Upper lobe of left lung (tissue), 4 donors: Measurements from ENCODE around the gene CDC42SE1.

Source experiments
- CTCF ChIP-seq, 6 experiments: fragments of 450-650 bp in 4 of 6; fragments of 200-600 bp in 2 of 6; sonication (generic) in 2 of 6; IDR thresholded peaks; one replicate each; pipeline ENCODE4 v1.5.1; 2016 to 2019; ENCODE audit warnings: antibody characterized with exemption in 6 of 6
- POLR2A ChIP-seq, 4 donors: fragments of 450-650 bp; IDR thresholded peaks; one replicate each; pipeline ENCODE4 v1.5.1; 2016 to 2017; ENCODE audit warnings: antibody characterized with exemption in 4 of 4, mild to moderate bottlenecking in 2 of 4

DNA sequence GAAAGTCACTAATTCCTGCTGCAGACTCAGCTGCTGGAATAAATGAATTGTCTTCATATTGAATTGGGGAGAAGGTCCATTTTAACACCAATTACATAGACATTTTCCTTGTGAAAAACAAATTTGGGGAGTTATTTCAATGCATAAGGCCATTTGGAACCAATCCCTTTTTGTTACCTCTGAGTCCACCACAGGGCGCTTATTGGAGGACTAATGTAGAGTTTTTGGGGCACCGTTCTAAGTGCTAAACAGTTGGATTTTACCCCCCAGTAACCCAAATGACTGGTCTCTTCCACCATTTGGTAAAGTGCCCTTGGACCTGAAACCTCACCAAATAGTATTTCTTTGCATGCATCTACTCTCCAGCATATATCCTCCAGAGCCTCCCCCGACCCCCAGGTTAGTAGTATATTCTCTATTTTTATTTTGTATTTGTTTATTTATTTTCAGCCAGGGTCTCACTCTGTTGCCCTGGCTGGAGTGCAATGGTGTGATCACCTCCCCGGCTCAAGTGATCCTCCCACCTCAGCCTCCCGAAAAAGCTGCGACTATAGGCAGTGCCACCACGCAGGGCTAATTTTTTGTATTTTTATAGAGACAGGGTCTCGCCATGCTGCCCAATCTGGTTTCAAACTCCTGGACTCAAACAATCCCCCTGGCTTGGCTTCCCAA lies 49.6 kb downstream of the CDC42SE1 start:
- TF ChIP-seq CTCF (IDR thresholded peaks at IDR 0.05) (no peak), POLR2A (IDR thresholded peaks at IDR 0.05) (no peak)
